GM18505 (cell line): ENCODE measurements around the gene KRTAP26-1.

Source experiments
- ATAC-seq: cut with Tn5 transposase; IDR thresholded peaks from one replicate; pipeline ENCODE4 v1.9.1; 2021; ENCODE audit not compliant: unreplicated experiment
- POLR2A ChIP-seq: IDR thresholded peaks from 4 replicates; pipeline ENCODE4 v1.6.1; 2011; ENCODE audit warnings: borderline replicate concordance; ENCODE audit not compliant: insufficient read depth, insufficient read length; ENCODE audit errors: extremely low read depth

The KRTAP26-1 gene, protein sequence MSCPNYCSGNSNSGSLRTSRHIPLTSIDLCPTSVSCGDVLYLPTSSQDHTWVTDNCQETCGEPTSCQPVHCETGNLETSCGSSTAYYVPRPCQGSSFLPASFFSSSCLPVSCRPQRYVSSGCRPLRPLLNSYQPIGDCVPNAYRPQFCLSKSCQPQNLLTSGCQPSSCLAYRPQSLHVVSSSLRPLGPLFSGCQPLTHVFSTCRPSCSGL

DNA sequence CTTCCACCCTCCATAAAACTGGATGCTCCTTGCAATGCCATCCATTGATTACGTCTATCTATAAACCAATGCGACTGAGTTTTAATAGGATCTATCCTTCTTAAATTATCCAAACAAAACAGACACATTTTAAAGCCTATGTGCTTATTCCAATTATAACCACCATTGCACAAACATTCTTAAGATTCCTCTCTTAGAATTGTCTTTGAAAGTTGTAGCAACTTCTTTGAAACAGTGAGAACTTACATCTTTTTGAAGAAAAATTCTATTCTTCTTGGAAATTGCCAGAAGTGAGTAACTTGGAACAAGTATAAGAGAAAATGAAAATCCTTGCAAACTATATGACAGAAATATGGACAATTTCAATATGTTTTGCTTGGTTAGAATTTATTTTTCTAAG is at the start of gene KRTAP26-1:
KRTAP26-1 (minus strand) TSS at position 101 of the 400 bp plus-strand sequence. CDS start 280 bp downstream, outside the sequence.
- no peak for ATAC-seq
- TF ChIP-seq POLR2A = no peak

DNA sequence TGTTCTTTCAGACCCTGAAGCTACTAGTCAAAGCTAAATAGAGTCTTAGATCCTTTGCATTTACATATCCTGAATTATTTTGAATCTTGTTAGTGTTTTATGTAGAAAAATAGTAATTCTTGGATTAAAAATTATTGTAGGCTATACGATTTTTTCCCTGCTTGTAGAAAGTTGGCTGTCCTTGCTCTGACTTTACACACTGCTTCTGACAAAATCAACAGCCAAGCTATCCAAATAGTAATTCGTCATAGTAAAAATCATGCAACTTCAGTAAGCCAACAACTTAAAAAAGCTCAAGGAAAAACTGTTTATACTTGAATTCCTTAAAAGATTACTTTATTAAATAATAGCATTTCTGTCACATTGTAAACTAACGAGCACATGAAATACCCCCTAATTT is 35.8 kb upstream of the KRTAP26-1 start:
- no peak for TF ChIP-seq POLR2A
- ATAC-seq = no peak

DNA sequence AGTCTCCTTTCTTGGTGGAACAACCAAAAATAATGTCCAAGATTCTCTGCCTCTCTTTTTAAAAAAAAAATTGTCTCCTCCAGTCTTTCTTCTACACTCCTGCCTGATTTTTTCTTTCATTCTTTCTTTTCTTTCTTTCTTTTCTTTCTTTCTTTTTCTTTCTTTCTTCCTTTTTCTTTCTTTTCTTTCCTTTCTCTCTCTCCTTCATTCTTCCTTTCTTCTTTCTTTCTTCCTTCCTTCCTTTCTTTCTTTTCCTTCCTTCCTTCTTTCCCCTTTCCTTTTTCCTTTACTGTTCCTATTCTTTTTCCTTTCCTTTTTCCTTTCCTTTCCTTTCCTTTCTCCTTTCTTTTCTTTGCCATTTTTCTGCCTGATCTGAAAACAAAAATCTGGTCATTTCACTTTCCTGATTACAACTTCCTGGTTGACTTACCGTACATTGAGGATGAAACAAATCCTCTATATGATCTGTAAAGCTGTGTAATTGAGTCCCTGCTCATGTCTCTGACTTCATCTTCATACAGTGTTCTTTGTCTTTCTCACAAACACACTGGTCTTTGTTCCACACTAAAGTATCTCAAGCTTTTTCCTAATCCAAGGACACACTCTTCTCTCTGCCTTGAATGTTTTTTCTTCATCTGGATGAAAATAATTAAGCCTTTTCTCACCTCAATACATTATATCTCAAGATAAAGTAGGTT is 34.3 kb upstream of the KRTAP26-1 start:
- ATAC-seq = no peak

DNA sequence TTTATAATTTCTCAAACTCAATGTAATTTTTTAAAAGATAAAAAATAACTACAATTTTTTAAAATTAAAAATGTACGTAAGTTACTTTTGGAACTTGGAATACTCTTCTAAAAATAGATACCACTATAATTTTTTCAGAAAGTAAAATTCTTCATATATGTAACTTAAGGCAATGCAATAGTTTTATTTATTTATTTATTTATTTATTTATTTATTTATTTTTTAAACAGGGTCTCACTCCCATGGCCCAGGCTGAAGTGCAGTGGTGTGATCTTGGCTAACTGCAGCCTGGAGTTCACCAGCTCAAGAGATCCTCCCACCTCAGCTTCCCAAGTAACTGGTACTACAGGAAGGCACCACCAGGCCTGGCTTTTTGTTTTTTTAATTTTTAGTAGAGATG is 31.4 kb upstream of the KRTAP26-1 start:
- TF ChIP-seq POLR2A = no peak
- ATAC-seq = no peak

More for the DNA sequence above, 34.3 kb upstream of the KRTAP26-1 start:
- TF ChIP-seq POLR2A = no peak

DNA sequence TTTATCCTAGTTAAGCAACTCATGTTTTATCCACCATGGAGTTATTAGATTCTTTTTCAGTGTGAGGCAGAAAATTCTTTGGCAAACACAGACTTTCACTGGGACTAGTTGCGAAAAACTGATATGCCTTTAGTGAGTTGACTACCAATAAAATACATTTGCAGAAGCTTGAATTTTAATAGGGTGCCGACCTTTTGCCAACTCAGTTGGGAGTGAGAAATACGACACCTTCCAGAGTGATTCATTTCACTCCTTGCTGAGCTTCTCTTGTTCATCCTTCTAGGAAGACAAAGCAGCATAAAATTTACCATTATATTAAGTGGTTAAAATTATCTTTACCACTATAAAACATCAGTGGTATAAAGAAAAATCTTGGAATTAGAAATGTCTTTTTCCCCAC is 29.5 kb upstream of the KRTAP26-1 start:
- TF ChIP-seq POLR2A = no peak
- ATAC-seq = no peak

DNA sequence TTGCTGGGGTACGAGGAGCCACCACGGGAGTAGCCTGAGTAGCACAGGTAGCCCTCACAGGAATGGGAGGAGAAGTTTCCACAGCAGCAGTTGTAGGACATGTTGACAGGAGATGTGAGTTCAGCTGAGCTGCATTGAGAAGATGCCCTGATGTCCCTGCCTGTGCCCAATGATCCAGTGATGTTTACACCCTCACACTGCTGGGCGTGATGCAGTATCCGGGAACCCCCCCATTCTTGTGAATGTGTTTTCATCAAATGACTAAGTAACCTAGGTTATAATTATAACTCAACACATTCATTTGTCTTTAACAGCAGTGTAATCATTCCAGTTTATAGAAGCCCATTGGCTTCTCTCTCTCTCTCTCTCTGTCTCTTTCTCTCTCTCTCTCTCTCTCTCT is 28.4 kb upstream of the KRTAP26-1 start, which contains the start of gene KRTAP23-1:
KRTAP23-1 (minus strand) TSS at position 101 of the 400 bp plus-strand sequence; CDS start at position 101, 0 bp downstream.
- ATAC-seq = no peak
- TF ChIP-seq POLR2A = no peak

DNA sequence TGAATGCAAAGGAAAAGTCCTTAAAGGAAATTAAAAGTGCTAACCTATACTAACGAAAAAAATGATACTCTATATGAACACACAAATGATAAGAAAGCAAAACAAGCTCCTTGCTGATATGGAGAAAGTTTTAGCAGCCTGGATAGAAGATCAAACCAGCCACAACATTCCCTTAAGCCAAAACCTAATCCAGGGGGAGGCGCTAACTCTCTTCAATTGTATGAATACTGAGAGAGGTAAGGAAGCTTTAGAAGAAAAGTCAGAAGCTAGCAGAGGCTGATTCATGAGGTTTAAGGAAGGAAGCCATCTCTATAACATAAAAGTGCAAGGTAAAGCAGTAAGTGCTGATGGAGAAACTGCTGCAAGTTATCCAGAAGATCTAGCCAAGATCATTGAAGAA is 24.9 kb upstream of the KRTAP26-1 start:
- no peak for TF ChIP-seq POLR2A
- no peak for ATAC-seq

DNA sequence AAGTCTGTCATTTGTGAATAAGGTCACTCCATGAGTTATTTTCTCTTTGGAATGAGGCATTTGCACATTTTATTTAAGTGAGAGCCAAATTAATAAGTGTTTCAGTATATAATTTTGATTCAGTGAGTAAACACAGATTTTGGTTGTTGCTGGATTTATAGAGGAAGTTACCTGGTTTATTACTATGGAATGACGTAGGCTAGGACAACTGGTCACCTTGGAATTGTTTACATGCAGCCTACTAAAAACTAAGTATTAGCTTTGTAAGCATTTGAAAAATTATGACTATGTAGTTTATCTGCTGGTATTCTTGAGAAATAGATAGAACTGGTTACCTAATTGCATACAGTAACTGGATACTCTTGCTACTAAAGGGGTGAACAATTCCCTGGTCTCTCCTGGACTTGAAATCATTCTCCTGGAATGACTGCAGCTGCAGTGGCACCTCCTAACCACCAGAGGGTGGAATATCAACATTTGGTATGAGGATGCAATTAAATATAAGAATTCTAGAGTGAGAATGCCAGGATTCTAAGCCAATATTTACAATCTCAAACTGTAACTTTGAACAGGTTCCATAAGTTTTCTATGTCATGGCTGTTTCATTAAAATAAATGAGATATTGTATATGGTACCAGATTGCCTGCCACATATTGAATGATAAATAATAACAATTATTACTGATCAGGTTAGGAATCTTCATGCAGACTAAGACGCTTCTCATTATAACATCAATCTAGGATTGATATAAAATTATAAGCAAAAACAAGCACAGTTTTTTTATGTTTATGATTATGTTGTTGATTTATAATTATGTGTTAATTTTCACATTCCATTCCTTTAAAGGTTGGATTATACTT is 20.8 kb upstream of the KRTAP26-1 start:
- peak; percentile 59 for ATAC-seq
- TF ChIP-seq POLR2A = no peak

DNA sequence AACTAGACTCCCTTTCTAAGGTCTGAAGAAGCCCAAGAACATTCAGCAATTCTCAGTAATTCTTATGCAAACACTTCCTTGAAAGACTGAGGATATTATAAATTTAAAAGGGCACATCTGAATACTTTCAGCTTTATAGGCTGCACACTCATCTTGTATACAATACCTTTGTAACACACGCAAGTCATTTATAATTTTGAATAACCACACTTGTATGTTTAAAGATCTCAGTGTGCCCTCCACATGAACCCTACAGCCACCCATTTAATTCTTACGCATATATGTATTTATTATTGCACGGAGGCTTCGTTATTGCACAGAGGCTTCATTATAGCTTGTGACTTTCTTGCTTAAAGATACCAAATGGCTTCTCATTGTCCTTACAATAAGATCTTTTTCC is 18.6 kb upstream of the KRTAP26-1 start:
- no peak for ATAC-seq
- no peak for TF ChIP-seq POLR2A

DNA sequence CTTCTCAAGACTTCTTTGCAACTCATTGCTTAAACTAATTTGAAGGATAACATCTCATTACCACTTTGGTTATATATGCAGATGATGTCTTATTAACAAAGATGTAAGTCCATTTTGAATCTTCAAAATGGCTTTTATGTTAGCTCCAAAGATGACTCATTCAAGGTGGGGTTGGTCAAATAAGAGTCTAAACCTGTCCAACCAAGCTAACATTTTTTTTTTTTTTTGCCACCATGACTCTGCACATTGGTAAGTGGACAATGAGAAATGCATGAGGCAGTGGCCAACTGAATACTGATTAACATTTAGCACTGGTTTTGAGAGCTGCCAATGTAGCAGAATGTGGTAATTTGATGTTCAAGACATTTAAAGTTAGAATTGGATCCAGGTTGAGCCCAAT is 17.7 kb upstream of the KRTAP26-1 start:
- TF ChIP-seq POLR2A = no peak
- ATAC-seq = no peak

DNA sequence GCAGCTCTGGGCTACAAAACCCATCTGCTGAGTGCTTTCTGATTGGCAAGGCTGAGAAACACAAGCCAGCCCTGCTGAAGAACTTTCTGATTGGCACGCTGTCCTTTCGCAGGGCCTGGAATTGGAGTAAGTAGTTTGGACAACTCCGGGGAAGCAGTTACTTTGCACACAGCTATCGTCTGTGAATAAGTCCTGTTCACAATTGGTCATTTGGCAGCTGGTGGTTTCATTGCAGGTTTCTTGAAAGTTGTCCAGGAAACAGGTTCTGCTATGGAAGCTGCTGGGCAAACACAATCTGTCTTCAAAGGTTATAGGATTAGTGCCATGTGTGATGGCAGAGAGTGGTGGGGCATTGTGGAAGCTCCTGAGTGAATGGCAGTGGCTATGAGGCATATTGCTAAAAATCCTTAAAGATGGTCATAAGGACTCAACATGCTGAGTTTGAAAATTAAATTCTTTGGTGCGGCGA is 17.2 kb upstream of the KRTAP26-1 start, which contains the start of gene KRTAP27-1:
KRTAP27-1 (minus strand) TSS at position 419 of the 469 bp plus-strand sequence; CDS start at position 393, 26 bp downstream.
- TF ChIP-seq POLR2A = no peak
- no peak for ATAC-seq

DNA sequence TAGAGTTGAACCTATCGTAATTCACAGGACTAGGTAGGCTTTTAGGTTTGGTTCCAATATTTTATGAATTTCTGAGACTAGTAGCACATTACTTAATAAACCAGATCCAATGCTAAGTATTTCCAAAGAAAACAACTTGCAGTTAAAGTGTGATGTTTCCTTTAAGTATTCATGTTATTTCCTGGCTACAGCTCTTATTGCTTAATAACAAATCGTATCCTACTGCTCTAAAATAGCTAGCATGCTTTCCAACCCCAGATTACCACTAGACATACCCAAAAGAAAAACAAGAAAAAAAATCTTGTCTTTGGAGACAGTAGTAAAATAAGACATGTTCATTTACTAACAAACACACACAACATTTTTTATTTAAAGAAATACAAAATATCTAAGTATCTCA is 16.5 kb upstream of the KRTAP26-1 start:
- TF ChIP-seq POLR2A = no peak
- no peak for ATAC-seq

DNA sequence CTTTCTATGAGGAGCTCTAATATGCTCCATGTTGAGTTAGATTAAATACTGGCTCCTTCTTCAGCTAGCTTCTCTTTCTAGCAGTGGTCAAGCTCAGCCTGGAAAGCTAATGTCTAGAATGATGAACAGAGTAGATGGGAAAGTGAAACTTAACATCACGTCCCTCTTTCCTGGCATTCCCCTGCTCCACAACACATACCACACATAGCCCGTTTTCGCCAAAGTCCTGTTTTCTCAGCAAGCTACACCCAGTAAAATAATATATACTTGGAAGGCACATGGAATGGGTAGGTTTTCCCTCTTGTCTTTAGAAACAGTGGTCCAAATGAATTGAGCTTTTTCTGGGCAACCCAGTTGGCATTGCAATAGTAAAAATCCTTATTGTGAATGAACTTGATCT is 13.6 kb upstream of the KRTAP26-1 start:
- no peak for TF ChIP-seq POLR2A
- ATAC-seq = no peak
